ENCODE results near the gene NF2.

GRCh38 chr22:29684244-29684643 lies 80.8 kb downstream of the NF2 start:
- TF ChIP-seq POLR2A (IDR thresholded peaks at IDR 0.05; ENCODE audit: extremely low read depth, insufficient read length) = no peak
- no peak for TF ChIP-seq CTCF (IDR thresholded peaks at IDR 0.05; ENCODE audit: low read depth, low read length)
- no peak for TF ChIP-seq MYC (IDR thresholded peaks at IDR 0.05; ENCODE audit: low read depth, low read length)
- no peak for TF ChIP-seq MAX (IDR thresholded peaks at IDR 0.05; ENCODE audit: low read depth, low read length)

Measured in NB4 (cell line).